DND-41 (cell line): ENCODE measurements around the gene ADM2.

Experiments
- ATAC-seq: fragments of 200-7000 bp; cut with Tn5 transposase; 3 replicates; pipeline ENCODE4 v1.9.1; 2021; ENCODE audit warnings: low read depth; ENCODE audit not compliant: insufficient read depth
- DNase-seq: peaks from one replicate; pipeline ENCODE4 v3.0.0-alpha.2; 2020
- H2AFZ ChIP-seq: 2 replicates; pipeline ENCODE4 v1.6.0; 2012; ENCODE audit warnings: low read depth, low read length
- H3K27ac ChIP-seq: 2 replicates; pipeline ENCODE4 v1.5.1; 2012; ENCODE audit warnings: low read length, inconsistent platforms
- H3K27me3 ChIP-seq: fragments of 200-600 bp; sonication (generic); 2 replicates; pipeline ENCODE4 v1.6.0; 2012; ENCODE audit warnings: low read length, mild to moderate bottlenecking, inconsistent platforms; ENCODE audit not compliant: insufficient read depth, poor library complexity
- H3K36me3 ChIP-seq: 2 replicates; pipeline ENCODE4 v1.5.1; 2012; ENCODE audit warnings: low read length, inconsistent platforms; ENCODE audit not compliant: insufficient read depth
- H3K4me1 ChIP-seq: 2 replicates; pipeline ENCODE4 v1.5.1; 2012; ENCODE audit warnings: mild to moderate bottlenecking, low read length; ENCODE audit not compliant: insufficient read depth
- H3K4me2 ChIP-seq: 2 replicates; pipeline ENCODE4 v1.6.0; 2012; ENCODE audit warnings: mild to moderate bottlenecking, moderate library complexity, low read length, inconsistent platforms; ENCODE audit not compliant: insufficient read depth
- H3K4me3 ChIP-seq, 2 experiments: fragments of 200-600 bp in 1 of 2; shearing (Covaris generic) in 1 of 2; 2 replicates each; pipeline ENCODE4 v1.5.1; 2012 to 2016; ENCODE audit warnings: inconsistent platforms in 2 of 2, low read length in 2 of 2, mild to moderate bottlenecking in 2 of 2, low read depth in 1 of 2, moderate library complexity in 1 of 2
- H3K79me2 ChIP-seq: 2 replicates; pipeline ENCODE4 v1.6.0; 2012; ENCODE audit warnings: low read length, inconsistent platforms; ENCODE audit not compliant: insufficient read depth
- H3K9ac ChIP-seq: 2 replicates; pipeline ENCODE4 v1.6.0; 2012; ENCODE audit warnings: low read depth, mild to moderate bottlenecking, inconsistent platforms, low read length, moderate library complexity
- H3K9me3 ChIP-seq: 2 replicates; pipeline ENCODE4 v1.5.1; 2012; ENCODE audit warnings: low read length, moderate library complexity, mild to moderate bottlenecking, inconsistent platforms; ENCODE audit not compliant: insufficient read depth, severe bottlenecking
- H4K20me1 ChIP-seq: 2 replicates; pipeline ENCODE4 v1.6.0; 2012; ENCODE audit warnings: low read length; ENCODE audit not compliant: insufficient read depth
- EZH2 ChIP-seq: IDR thresholded peaks from 3 replicates; pipeline ENCODE4 v1.6.1; 2012; ENCODE audit warnings: borderline replicate concordance, low read depth, mild to moderate bottlenecking, moderate library complexity, low read length, inconsistent platforms; ENCODE audit not compliant: severe bottlenecking
- TF ChIP-seq, protein P1 (sequence below): IDR thresholded peaks from 2 replicates; pipeline ENCODE4 v1.5.1; 2012; ENCODE audit warnings: borderline replicate concordance, low read length, moderate library complexity, mild to moderate bottlenecking; ENCODE audit not compliant: poor library complexity, severe bottlenecking; ENCODE audit errors: extremely low read depth

ADM2 gene

DNA sequence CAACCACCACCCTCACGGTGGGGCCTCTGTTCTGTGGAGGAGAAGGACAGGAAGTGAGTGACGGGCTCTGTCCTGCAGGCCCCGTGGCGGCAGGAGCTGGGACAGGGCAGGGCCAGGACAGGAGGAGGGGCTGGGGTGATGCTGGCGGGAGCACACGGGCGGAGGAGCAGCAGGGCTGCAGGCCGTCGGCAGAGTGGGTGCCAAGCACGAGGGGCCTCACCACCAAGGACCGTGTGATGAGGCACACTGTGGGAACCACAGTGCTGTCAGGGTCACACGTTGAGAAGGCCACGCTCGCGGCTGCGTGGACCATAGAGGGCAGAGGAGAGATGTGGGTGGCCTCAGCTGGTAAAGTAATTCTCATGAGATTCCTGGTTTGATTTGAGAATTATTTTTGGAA, 35.5 kb downstream of the ADM2 start:
- no peak for ATAC-seq
- Histone ChIP-seq H3K79me2 (peaks cover 63% of the 10 kb centered on the region), H3K4me3 (no peak overlapping the region)

DNA sequence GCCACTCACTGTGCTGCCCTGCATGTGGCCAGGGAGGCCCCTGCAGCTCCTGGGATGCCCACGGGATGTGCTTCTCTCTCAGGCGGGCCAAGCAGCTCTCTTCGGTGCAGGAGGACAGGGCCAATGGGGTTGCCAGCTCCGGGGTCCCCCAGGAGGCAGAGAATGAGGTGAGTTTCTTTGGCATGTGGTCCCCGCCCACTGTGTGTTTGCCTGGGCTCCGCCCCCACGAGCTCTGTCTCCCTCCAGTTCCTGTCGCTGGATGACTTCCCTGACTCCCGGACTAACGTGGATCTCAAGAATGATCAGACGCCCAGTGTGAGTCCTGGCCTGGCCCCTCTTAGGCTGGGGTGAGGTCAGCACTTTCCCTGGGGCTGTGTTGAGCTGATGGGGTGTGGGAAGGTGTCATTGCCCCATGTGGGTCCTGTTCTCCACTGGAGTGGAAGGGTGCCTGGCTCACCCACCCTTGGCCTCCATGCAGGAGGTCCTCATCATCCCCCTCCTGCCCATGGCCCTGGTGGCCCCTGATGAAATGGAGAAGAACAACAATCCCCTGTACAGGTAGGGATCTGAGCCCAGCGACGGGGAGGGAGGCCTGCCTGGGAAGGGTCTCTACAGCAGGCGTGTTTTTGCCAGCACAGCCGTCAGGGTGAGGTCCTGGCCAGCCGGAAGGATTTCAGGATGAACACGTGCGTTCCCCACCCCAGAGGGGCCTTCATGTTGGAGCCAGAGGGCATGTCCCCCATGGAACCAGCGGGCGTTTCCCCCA, 36.3 kb downstream of the ADM2 start:
- H3K9me3 ChIP-seq: no peaks in the 10 kb centered on the region
- DNase-seq: no peak
- H3K9ac ChIP-seq: no peak overlapping the region; the same call in 1 of the 2 replicates
- TF ChIP-seq, protein P1, sequence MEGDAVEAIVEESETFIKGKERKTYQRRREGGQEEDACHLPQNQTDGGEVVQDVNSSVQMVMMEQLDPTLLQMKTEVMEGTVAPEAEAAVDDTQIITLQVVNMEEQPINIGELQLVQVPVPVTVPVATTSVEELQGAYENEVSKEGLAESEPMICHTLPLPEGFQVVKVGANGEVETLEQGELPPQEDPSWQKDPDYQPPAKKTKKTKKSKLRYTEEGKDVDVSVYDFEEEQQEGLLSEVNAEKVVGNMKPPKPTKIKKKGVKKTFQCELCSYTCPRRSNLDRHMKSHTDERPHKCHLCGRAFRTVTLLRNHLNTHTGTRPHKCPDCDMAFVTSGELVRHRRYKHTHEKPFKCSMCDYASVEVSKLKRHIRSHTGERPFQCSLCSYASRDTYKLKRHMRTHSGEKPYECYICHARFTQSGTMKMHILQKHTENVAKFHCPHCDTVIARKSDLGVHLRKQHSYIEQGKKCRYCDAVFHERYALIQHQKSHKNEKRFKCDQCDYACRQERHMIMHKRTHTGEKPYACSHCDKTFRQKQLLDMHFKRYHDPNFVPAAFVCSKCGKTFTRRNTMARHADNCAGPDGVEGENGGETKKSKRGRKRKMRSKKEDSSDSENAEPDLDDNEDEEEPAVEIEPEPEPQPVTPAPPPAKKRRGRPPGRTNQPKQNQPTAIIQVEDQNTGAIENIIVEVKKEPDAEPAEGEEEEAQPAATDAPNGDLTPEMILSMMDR: no peak
- no peak overlapping the region for H3K27ac ChIP-seq
- H4K20me1 ChIP-seq: peaks cover 72% of the 10 kb centered on the region
- H3K79me2 ChIP-seq: peaks cover 63% of the 10 kb centered on the region
- no peak for ATAC-seq
- H3K36me3 ChIP-seq: peaks cover 82% of the 10 kb centered on the region
- H3K4me1 ChIP-seq: peaks cover 12% of the 10 kb centered on the region; the same call in 1 of the 2 replicates
- no peak overlapping the region for H3K4me2 ChIP-seq
- H3K4me3 ChIP-seq: no peak overlapping the region
- no peak overlapping the region for H2AFZ ChIP-seq
- no peaks in the 10 kb centered on the region for H3K27me3 ChIP-seq

More for the DNA sequence above, 35.5 kb downstream of the ADM2 start:
- H3K27me3 ChIP-seq: no peaks in the 10 kb centered on the region
- no peak overlapping the region for H3K9ac ChIP-seq
- peaks cover 82% of the 10 kb centered on the region for H3K36me3 ChIP-seq
- H3K4me1 ChIP-seq: peaks cover 14% of the 10 kb centered on the region
- TF ChIP-seq, protein P1: no peak
- no peak for TF ChIP-seq EZH2
- H4K20me1 ChIP-seq: peaks cover 73% of the 10 kb centered on the region
- H3K9me3 ChIP-seq: no peaks in the 10 kb centered on the region
- no peak for DNase-seq
- H2AFZ ChIP-seq: no peak overlapping the region
- H3K27ac ChIP-seq: no peak overlapping the region
- H3K4me2 ChIP-seq: no peak overlapping the region

DNA sequence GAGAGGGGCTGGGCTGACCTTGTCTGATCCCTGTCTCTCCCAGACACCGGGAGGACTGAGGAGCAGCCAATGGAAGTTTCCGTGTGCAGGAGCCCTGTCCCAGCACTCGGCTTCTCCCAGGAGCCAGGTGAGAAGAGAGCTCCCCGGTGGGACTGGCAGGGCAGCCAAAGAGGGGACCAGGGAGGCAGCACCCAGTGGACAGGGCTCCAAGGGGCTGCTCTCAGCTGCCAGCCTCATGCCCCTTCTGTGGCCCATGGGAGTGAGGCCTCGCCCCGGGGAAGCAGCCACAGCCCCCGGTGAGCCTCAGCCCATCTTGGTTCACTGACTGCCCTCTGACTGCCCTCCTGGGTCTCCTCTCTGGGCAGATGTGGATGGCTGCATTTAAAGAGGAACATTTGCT, 37.3 kb downstream of the ADM2 start:
- H3K79me2 ChIP-seq: peaks cover 63% of the 10 kb centered on the region
- H3K27me3 ChIP-seq: no peaks in the 10 kb centered on the region
- ATAC-seq: no peak
- peaks cover 84% of the 10 kb centered on the region for H3K36me3 ChIP-seq
- TF ChIP-seq, protein P1: no peak
- no peak for TF ChIP-seq EZH2
- H4K20me1 ChIP-seq: peaks cover 72% of the 10 kb centered on the region
- DNase-seq: no peak
- H3K9ac ChIP-seq: no peak overlapping the region
- H3K27ac ChIP-seq: no peak overlapping the region
- H3K9me3 ChIP-seq: no peaks in the 10 kb centered on the region
- no peak overlapping the region for H2AFZ ChIP-seq
- no peak overlapping the region for H3K4me3 ChIP-seq
- no peak overlapping the region for H3K4me2 ChIP-seq
- H3K4me1 ChIP-seq: peaks cover 15% of the 10 kb centered on the region
